Measurements from ENCODE around the gene MYH2. TPM values are rescaled to one million over a fixed set of nuclear protein-coding genes. Genes with fewer than 3 reads are reported as not detected.

Gene MYH2
- total and polyA plus RNA-seq, 2 of the 13 experiments (the other 11 are each of a cell fraction or from before 2014, with no cell fraction given) = not detected

- ChIA-PET POLR2A (no interaction called here), CTCF (ENCODE audit: low intra/inter-chr PET ratio, low total read pairs) (no interaction called here)
- no TSS peak for BruUV-seq (replicated peaks)
- H3K9ac ChIP-seq (ENCODE audit: insufficient read depth, low read depth, low read length) = no peak overlapping the region
- FAIRE-seq = no peak
- no peak overlapping the region for H3K4me2 ChIP-seq (ENCODE audit: low read depth, low read length)
- H3K36me3 ChIP-seq (replicated peaks in 1 of 2; ENCODE audit: control insufficient read depth in 1 of 2, insufficient read depth in 2 of 2, low read length in 2 of 2) = no peaks in the 10 kb centered on the region
- intact Hi-C loops (cut with micrococcal nuclease; ENCODE audit: unreplicated experiment) = no loop called here
- peaks cover 0 to 13% of the 10 kb centered on the region in 2 experiments; a peak in 1 of 5 replicates for H3K27me3 ChIP-seq (ENCODE audit: control insufficient read depth in 1 of 2, insufficient read depth in 2 of 2, low read length in 2 of 2)
- in situ Hi-C loops (cut with HindIII; ENCODE audit: extremely low pct_ligation_motif_present, low pct_unique_long_range_greater_than_20kb) = no loop called here
- no peaks in the 10 kb centered on the region for H3K79me2 ChIP-seq (ENCODE audit: insufficient read depth, low read length)
- no peak for TF ChIP-seq RAD51 (IDR thresholded peaks at IDR 0.05; ENCODE audit: borderline replicate concordance)
- TF ChIP-seq CBX2 (IDR thresholded peaks at IDR 0.05; ENCODE audit: low read depth, low read length) = no peak
- TF ChIP-seq CBX2 (CRISPR knock-in tag; IDR thresholded peaks at IDR 0.05; ENCODE audit: low read depth) = no peak
- TF ChIP-seq BATF2 (CRISPR knock-in tag; IDR thresholded peaks at IDR 0.05) = no peak
- TF ChIP-seq ZNF660 (CRISPR knock-in tag; IDR thresholded peaks at IDR 0.05; ENCODE audit: borderline replicate concordance, low read depth) = no peak
- no peak for TF ChIP-seq RNF219 (CRISPR knock-in tag; IDR thresholded peaks at IDR 0.05)
- TF ChIP-seq ETV5 (CRISPR knock-in tag; IDR thresholded peaks at IDR 0.05; ENCODE audit: borderline replicate concordance) = no peak
- no peak for TF ChIP-seq MTF2 (CRISPR knock-in tag; IDR thresholded peaks at IDR 0.05; ENCODE audit: borderline replicate concordance)
- no peak for TF ChIP-seq NFE2L2 (IDR thresholded peaks at IDR 0.05; ENCODE audit: low read length)
- TF ChIP-seq ZNF280D (CRISPR knock-in tag; IDR thresholded peaks at IDR 0.05) = no peak
- TF ChIP-seq TEF (CRISPR knock-in tag; IDR thresholded peaks at IDR 0.05) = no peak
- TF ChIP-seq ZNF281 (CRISPR knock-in tag; IDR thresholded peaks at IDR 0.05; ENCODE audit: borderline replicate concordance) = no peak
- no peak for TF ChIP-seq PLRG1 (conservative IDR thresholded peaks at IDR 0.05)
- TF ChIP-seq GATAD1 (CRISPR knock-in tag; IDR thresholded peaks at IDR 0.05) = no peak
- TF ChIP-seq TARDBP (CRISPR knock-in tag; IDR thresholded peaks at IDR 0.05) = no peak
- no peak for TF ChIP-seq ZNF460 (CRISPR knock-in tag; IDR thresholded peaks at IDR 0.05; ENCODE audit: borderline replicate concordance)
- DNase-seq (ENCODE audit: low spot score) = no peak
- no peak overlapping the region for H3K4me3 ChIP-seq (replicated peaks in 1 of 3; ENCODE audit: insufficient read depth in 1 of 3, low read depth in 2 of 3, low read length in 3 of 3)
- no peak for ATAC-seq
- no peaks in the 10 kb centered on the region for H3K9me3 ChIP-seq (ENCODE audit: low read length)
- 32% methylated on average over 2 of the region's 2 CpGs for WGBS (ENCODE audit: low lambda C conversion rate)
- H2AFZ ChIP-seq (ENCODE audit: low read length) = no peak overlapping the region
- H4K20me1 ChIP-seq (ENCODE audit: insufficient read depth, low read length) = no peaks in the 10 kb centered on the region
- no peak overlapping the region for H3K27ac ChIP-seq (ENCODE audit: extremely low read length, insufficient read depth, low read length)
- no peaks in the 10 kb centered on the region for H3K4me1 ChIP-seq (ENCODE audit: insufficient read depth, low read length)
Measured at GRCh38 chr17:10598621-10599020, 49.2 kb upstream of the MYH2 start.

Data from HepG2 (cell line).